ENCODE results near the gene ZNF785.

GRCh38 chr16:30558789-30559377, 26.6 kb downstream of the ZNF785 start:
- TF ChIP-seq CTCF (conservative IDR thresholded peaks at IDR 0.05), result no peak
- no peak for TF ChIP-seq ZFX (IDR thresholded peaks at IDR 0.05)
